H9 (cell line): Measurements from ENCODE around the gene CCDC18. TPM values are rescaled to one million over a fixed set of nuclear protein-coding genes. Genes with fewer than 3 reads are reported as not detected.

Experiments
- DNase-seq: peaks from one replicate; pipeline ENCODE4 v3.0.0-alpha.2; 2017
- H2AFZ ChIP-seq: one replicate; pipeline ENCODE4 v1.6.1; 2013; ENCODE audit warnings: mild to moderate bottlenecking, low read length, control low read depth, moderate library complexity
- H2AK5ac ChIP-seq: 2 replicates; pipeline ENCODE4 v1.6.1; 2013; ENCODE audit warnings: low read length, control low read depth, mixed read lengths; ENCODE audit not compliant: insufficient read length
- H2BK120ac ChIP-seq: one replicate; pipeline ENCODE4 v1.6.1; 2013; ENCODE audit warnings: low read depth, mild to moderate bottlenecking, low read length, control low read depth, inconsistent platforms; ENCODE audit not compliant: poor library complexity, severe bottlenecking
- H2BK12ac ChIP-seq: 2 replicates; pipeline ENCODE4 v1.6.1; 2013; ENCODE audit warnings: low read length, control low read depth, mixed read lengths, low read depth; ENCODE audit not compliant: insufficient read length
- H2BK15ac ChIP-seq: 2 replicates; pipeline ENCODE4 v1.6.1; 2013; ENCODE audit warnings: low read depth, low read length, control low read depth
- H2BK20ac ChIP-seq: one replicate; pipeline ENCODE4 v1.6.1; 2013; ENCODE audit warnings: low read depth, mild to moderate bottlenecking, low read length, control low read depth, inconsistent platforms; ENCODE audit not compliant: poor library complexity, severe bottlenecking
- H2BK5ac ChIP-seq: 2 replicates; pipeline ENCODE4 v1.6.1; 2013; ENCODE audit warnings: low read length, control low read depth, mixed read lengths; ENCODE audit not compliant: insufficient read length
- H3K14ac ChIP-seq: 2 replicates; pipeline ENCODE4 v1.6.1; 2013; ENCODE audit warnings: low read length, control low read depth; ENCODE audit not compliant: insufficient read depth
- H3K18ac ChIP-seq: 2 replicates; pipeline ENCODE4 v1.6.1; 2013; ENCODE audit warnings: low read depth, mild to moderate bottlenecking, mixed read lengths, low read length, control low read depth; ENCODE audit not compliant: insufficient read length
- H3K23ac ChIP-seq: 2 replicates; pipeline ENCODE4 v1.6.1; 2013; ENCODE audit warnings: low read length, control low read depth, mixed read lengths, low read depth; ENCODE audit not compliant: insufficient read length
- H3K23me2 ChIP-seq: 2 replicates; pipeline ENCODE4 v1.6.1; 2013; ENCODE audit warnings: low read depth, mild to moderate bottlenecking, mixed read lengths, low read length, control low read depth; ENCODE audit not compliant: insufficient read length, poor library complexity, severe bottlenecking
- H3K27ac ChIP-seq: 2 replicates; pipeline ENCODE4 v1.5.1; 2013; ENCODE audit warnings: low read length, control low read depth, mixed read lengths, low read depth; ENCODE audit not compliant: insufficient read length
- H3K27me3 ChIP-seq: 2 replicates; pipeline ENCODE4 v1.6.1; 2013; ENCODE audit warnings: low read length, control low read depth, inconsistent platforms; ENCODE audit not compliant: insufficient read depth
- H3K4ac ChIP-seq: 2 replicates; pipeline ENCODE4 v1.6.1; 2013; ENCODE audit warnings: low read depth, mild to moderate bottlenecking, control low read depth, inconsistent platforms, low read length, moderate library complexity
- H3K4me1 ChIP-seq: 2 replicates; pipeline ENCODE4 v1.6.1; 2013; ENCODE audit warnings: low read length, control low read depth, inconsistent platforms; ENCODE audit not compliant: insufficient read depth
- H3K4me2 ChIP-seq: 2 replicates; pipeline ENCODE4 v1.6.1; 2013; ENCODE audit warnings: low read length, control low read depth, mixed read lengths; ENCODE audit not compliant: insufficient read length, insufficient read depth
- H3K56ac ChIP-seq: 2 replicates; pipeline ENCODE4 v1.6.1; 2013; ENCODE audit warnings: low read depth, mild to moderate bottlenecking, mixed read lengths, low read length, control low read depth; ENCODE audit not compliant: insufficient read length
- H3K79me1 ChIP-seq: 2 replicates; pipeline ENCODE4 v1.6.1; 2013; ENCODE audit warnings: low read depth, mild to moderate bottlenecking, moderate library complexity, low read length, control low read depth, inconsistent platforms; ENCODE audit not compliant: insufficient read depth, poor library complexity, severe bottlenecking
- H3K79me2 ChIP-seq: 2 replicates; pipeline ENCODE4 v1.6.1; 2013; ENCODE audit warnings: low read length, control low read depth, inconsistent platforms; ENCODE audit not compliant: insufficient read depth
- H3K9ac ChIP-seq: 2 replicates; pipeline ENCODE4 v1.6.1; 2013; ENCODE audit warnings: low read length, control low read depth, mixed read lengths; ENCODE audit not compliant: insufficient read length; ENCODE audit errors: extremely low read depth
- H3K9me3 ChIP-seq: one replicate; pipeline ENCODE4 v1.6.1; 2013; ENCODE audit warnings: low read depth, low read length, inconsistent platforms; ENCODE audit not compliant: control insufficient read depth
- H3T11ph ChIP-seq: one replicate; pipeline ENCODE4 v1.6.1; 2013; ENCODE audit warnings: mild to moderate bottlenecking, low read length, control low read depth, inconsistent platforms
- H4K20me1 ChIP-seq: one replicate; pipeline ENCODE4 v1.6.1; 2013; ENCODE audit not compliant: control insufficient read depth, insufficient read length, insufficient read depth
- H4K5ac ChIP-seq: 2 replicates; pipeline ENCODE4 v1.6.1; 2013; ENCODE audit warnings: low read depth, mild to moderate bottlenecking, mixed read lengths, low read length, control low read depth; ENCODE audit not compliant: insufficient read length
- H4K8ac ChIP-seq: replicated peaks from 2 replicates; pipeline ENCODE4 v1.6.1; 2013; ENCODE audit warnings: low read length, control low read depth, mixed read lengths, low read depth; ENCODE audit not compliant: insufficient read length
- H4K91ac ChIP-seq: 2 replicates; pipeline ENCODE4 v1.6.1; 2013; ENCODE audit warnings: low read depth, mild to moderate bottlenecking, moderate library complexity, mixed read lengths, low read length, control low read depth; ENCODE audit not compliant: insufficient read length
- H3K27ac Mint-ChIP-seq, 3 experiments: 2 replicates in 2 of 3; 3 replicates in 1 of 3; pipeline ENCODE4 v1.8.0; 2020 to 2021; ENCODE audit warnings: mixed read lengths in 3 of 3, mild to moderate bottlenecking in 1 of 3, moderate library complexity in 1 of 3
- H3K27me3 Mint-ChIP-seq: 2 replicates; pipeline ENCODE4 v1.8.0; 2021; ENCODE audit warnings: low read depth, mild to moderate bottlenecking, moderate library complexity, mixed read lengths
- H3K36me3 Mint-ChIP-seq, 3 experiments: 2 replicates in 2 of 3; 3 replicates in 1 of 3; pipeline ENCODE4 v1.8.0; 2020 to 2021; ENCODE audit warnings: low read depth in 3 of 3, mixed read lengths in 3 of 3; ENCODE audit not compliant: insufficient read depth in 1 of 3
- H3K4me1 Mint-ChIP-seq, 2 experiments: 2 replicates each; pipeline ENCODE4 v1.8.0; 2020; ENCODE audit warnings: mixed read lengths in 2 of 2
- H3K4me3 Mint-ChIP-seq, 2 experiments: 2 replicates in 1 of 2; 3 replicates in 1 of 2; pipeline ENCODE4 v1.8.0; 2020 to 2021; ENCODE audit warnings: mild to moderate bottlenecking in 2 of 2, mixed read lengths in 2 of 2, moderate library complexity in 1 of 2
- H3K9me3 Mint-ChIP-seq, 2 experiments: 2 replicates in 1 of 2; 3 replicates in 1 of 2; pipeline ENCODE4 v1.8.0; 2020; ENCODE audit warnings: mild to moderate bottlenecking in 2 of 2, mixed read lengths in 2 of 2, moderate library complexity in 1 of 2
- WGBS: extraction: QIAGEN DNeasy Blood & Tissue Kit; methylation state at CpG from one replicate; pipeline ENCODE4 v1.1.7; 2013; ENCODE audit warnings: missing lambda C conversion rate, low lambda C conversion rate, mixed read lengths; ENCODE audit not compliant: insufficient read length; ENCODE audit errors: extremely low coverage; 5-methylcytosine and 5-hydroxymethylcytosine counted together
- total RNA-seq: library from RNA; stranded (reverse); gene quantifications from 2 replicates; pipeline ENCODE4 v1.2.1, GENCODE V29; 2021
- TF ChIP-seq, protein P1 (sequence below): fragments of 200-600 bp; sonication (generic); conservative IDR thresholded peaks from 3 replicates; pipeline ENCODE4 v1.8.0; 2021; ENCODE audit warnings: antibody characterized with exemption, mild to moderate bottlenecking

Gene CCDC18
- total RNA-seq, 1 experiment from 2014 or later, result 19.5 TPM

DNA sequence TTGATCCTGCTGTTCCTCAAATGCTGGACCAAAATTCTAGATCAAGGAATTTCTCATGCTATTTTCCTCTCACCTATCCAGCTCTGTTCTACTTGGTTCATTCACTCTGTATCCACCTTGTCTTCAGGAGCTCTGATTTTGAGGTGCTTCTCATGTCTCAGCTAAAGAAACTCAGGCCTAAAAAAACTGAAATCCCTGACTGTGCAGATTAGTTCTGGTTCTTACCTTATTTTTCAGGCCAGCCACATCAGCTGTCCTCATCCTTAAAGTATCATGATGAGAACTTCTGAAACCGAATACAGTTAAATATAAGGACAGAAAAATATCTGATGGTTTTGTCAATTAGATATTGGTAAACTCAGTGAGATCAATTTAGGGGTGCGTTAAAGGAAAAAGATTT is 137.4 kb downstream of the CCDC18 start:
- DNase-seq, result no peak
- TF ChIP-seq, protein P1, sequence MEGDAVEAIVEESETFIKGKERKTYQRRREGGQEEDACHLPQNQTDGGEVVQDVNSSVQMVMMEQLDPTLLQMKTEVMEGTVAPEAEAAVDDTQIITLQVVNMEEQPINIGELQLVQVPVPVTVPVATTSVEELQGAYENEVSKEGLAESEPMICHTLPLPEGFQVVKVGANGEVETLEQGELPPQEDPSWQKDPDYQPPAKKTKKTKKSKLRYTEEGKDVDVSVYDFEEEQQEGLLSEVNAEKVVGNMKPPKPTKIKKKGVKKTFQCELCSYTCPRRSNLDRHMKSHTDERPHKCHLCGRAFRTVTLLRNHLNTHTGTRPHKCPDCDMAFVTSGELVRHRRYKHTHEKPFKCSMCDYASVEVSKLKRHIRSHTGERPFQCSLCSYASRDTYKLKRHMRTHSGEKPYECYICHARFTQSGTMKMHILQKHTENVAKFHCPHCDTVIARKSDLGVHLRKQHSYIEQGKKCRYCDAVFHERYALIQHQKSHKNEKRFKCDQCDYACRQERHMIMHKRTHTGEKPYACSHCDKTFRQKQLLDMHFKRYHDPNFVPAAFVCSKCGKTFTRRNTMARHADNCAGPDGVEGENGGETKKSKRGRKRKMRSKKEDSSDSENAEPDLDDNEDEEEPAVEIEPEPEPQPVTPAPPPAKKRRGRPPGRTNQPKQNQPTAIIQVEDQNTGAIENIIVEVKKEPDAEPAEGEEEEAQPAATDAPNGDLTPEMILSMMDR, result no peak

More for the DNA sequence above, 137.4 kb downstream of the CCDC18 start:
- Mint-ChIP-seq H3K36me3 (peaks cover 1 to 24% (median 12%) of the 10 kb centered on the region in 3 experiments), H3K27me3 (no peaks in the 10 kb centered on the region), H3K9me3 (peaks cover 9 to 13% of the 10 kb centered on the region in 2 experiments), H3K27ac (no peak overlapping the region), H3K4me3 (no peak overlapping the region), H3K4me1 (no peaks in the 10 kb centered on the region)
- Histone ChIP-seq H3K23ac (no peak overlapping the region), H3T11ph (no peak overlapping the region), H2BK12ac (no peak overlapping the region), H2BK15ac (no peak overlapping the region), H3K4me1 (no peaks in the 10 kb centered on the region), H3K27me3 (no peaks in the 10 kb centered on the region), H3K23me2 (no peaks in the 10 kb centered on the region), H2BK20ac (no peak overlapping the region), H4K20me1 (no peaks in the 10 kb centered on the region), H2AFZ (no peak overlapping the region), H3K9me3 (no peaks in the 10 kb centered on the region), H3K18ac (no peak overlapping the region), H4K5ac (no peak overlapping the region), H3K79me1 (no peaks in the 10 kb centered on the region), H3K79me2 (no peaks in the 10 kb centered on the region; the same call in 1 of the 2 replicates), H2AK5ac (no peak overlapping the region), H2BK120ac (no peak overlapping the region), H3K9ac (no peak overlapping the region), H3K27ac (no peak overlapping the region), H4K8ac (no peak overlapping the region), H3K14ac (no peak overlapping the region), H3K4ac (no peak overlapping the region), H3K56ac (no peak overlapping the region), H3K4me2 (no peak overlapping the region), H4K91ac (no peak overlapping the region), H2BK5ac (no peak overlapping the region)
- no CpG with 5 or more reads among the region's 2 CpGs for WGBS
